GDM1 (cell line): ENCODE results near the gene PIANP.
"Not testable (repeated sequence)": the region's sequence is repeated elsewhere in the genome, so short reads cannot be mapped to it uniquely, and the experiment has no call there.

Experiments used
- DNase-seq: peaks from one replicate; lab custom pipeline; 2025; lab: John Stamatoyannopoulos, UW

The PIANP gene

GRCh38 chr12:6700646-6701051 is at the start of gene PIANP:
TSS of gene PIANP (minus strand) at chr12:6700815. CDS start at chr12:6698061, 2,754 bp downstream.
- DNase-seq, result no peak

GRCh38 chr12:6748761-6749160 is 48.1 kb upstream of the PIANP start:
- no peak for DNase-seq

- no peak for DNase-seq
Measured at GRCh38 chr12:6747216-6747615, 46.6 kb upstream of the PIANP start.

GRCh38 chr12:6745741-6746525 is 45.3 kb upstream of the PIANP start:
- peak; percentile 81 for DNase-seq

GRCh38 chr12:6743300-6743699 is 42.7 kb upstream of the PIANP start:
- DNase-seq, result not testable (repeated sequence)

GRCh38 chr12:6742834-6743233 is 42.2 kb upstream of the PIANP start:
- no peak for DNase-seq

- not testable (repeated sequence) for DNase-seq
Measured at GRCh38 chr12:6742080-6742479, 41.5 kb upstream of the PIANP start.

GRCh38 chr12:6736754-6737153 is 36.1 kb upstream of the PIANP start:
- no peak for DNase-seq

GRCh38 chr12:6735448-6736191 is 35.0 kb upstream of the PIANP start:
- peak; percentile 44 for DNase-seq

- DNase-seq, result no peak
Measured at GRCh38 chr12:6734506-6735387, 34.1 kb upstream of the PIANP start.

GRCh38 chr12:6730169-6730568 is 29.6 kb upstream of the PIANP start:
- no peak for DNase-seq

GRCh38 chr12:6729186-6729585 is 28.6 kb upstream of the PIANP start:
- DNase-seq, result no peak

GRCh38 chr12:6725350-6725749 is 24.7 kb upstream of the PIANP start:
- DNase-seq, result no peak

GRCh38 chr12:6724409-6724797 is 23.8 kb upstream of the PIANP start:
- peak; percentile 45 for DNase-seq

- DNase-seq, result peak; percentile 99
Measured at GRCh38 chr12:6723607-6724408, 23.2 kb upstream of the PIANP start, which contains the start of gene COPS7A. TSS of gene COPS7A (plus strand) at chr12:6724046. CDS start at chr12:6724657, 611 bp downstream.

- DNase-seq, result no peak
Measured at GRCh38 chr12:6722863-6723262, 22.2 kb upstream of the PIANP start.

GRCh38 chr12:6716874-6717437 is 16.3 kb upstream of the PIANP start:
- DNase-seq, result no peak

GRCh38 chr12:6716031-6716873 is 15.6 kb upstream of the PIANP start:
- DNase-seq, result not testable (repeated sequence)

GRCh38 chr12:6708960-6709394 is 8.4 kb upstream of the PIANP start:
- no peak for DNase-seq

GRCh38 chr12:6708351-6708750 is 7.7 kb upstream of the PIANP start:
- DNase-seq, result not testable (repeated sequence)
